Mesenchymal stem cell (in vitro differentiated cells and primary cell): Measurements from ENCODE around the gene TSC22D2.

Source experiments
- DNase-seq: peaks from one replicate; pipeline ENCODE4 v3.0.0-alpha.2; 2013
- H2AFZ ChIP-seq: one replicate; pipeline ENCODE4 v1.6.1; 2013; ENCODE audit warnings: low read depth, mild to moderate bottlenecking, control low read depth, inconsistent platforms, low read length, moderate library complexity
- H2AK5ac ChIP-seq: 2 replicates; pipeline ENCODE4 v1.6.1; 2013; ENCODE audit warnings: low read length, moderate library complexity, mild to moderate bottlenecking, inconsistent platforms; ENCODE audit not compliant: severe bottlenecking
- H2BK120ac ChIP-seq: one replicate; pipeline ENCODE4 v1.6.1; 2013; ENCODE audit warnings: low read depth, mild to moderate bottlenecking, inconsistent platforms, low read length, moderate library complexity
- H2BK12ac ChIP-seq, 2 experiments: one replicate each; pipeline ENCODE4 v1.6.1; 2013; ENCODE audit warnings: inconsistent platforms in 2 of 2, low read length in 2 of 2, mild to moderate bottlenecking in 2 of 2, moderate library complexity in 2 of 2, control low read depth in 1 of 2
- H2BK15ac ChIP-seq: one replicate; pipeline ENCODE4 v1.6.1; 2013; ENCODE audit warnings: mild to moderate bottlenecking, low read depth, inconsistent platforms; ENCODE audit not compliant: poor library complexity, severe bottlenecking
- H2BK5ac ChIP-seq: 2 replicates; pipeline ENCODE4 v1.6.1; 2013; ENCODE audit warnings: low read depth, mild to moderate bottlenecking, low read length, control low read depth, inconsistent platforms; ENCODE audit not compliant: poor library complexity, severe bottlenecking
- H3K14ac ChIP-seq, 2 experiments: one replicate each; pipeline ENCODE4 v1.6.1; 2013; ENCODE audit warnings: inconsistent platforms in 2 of 2, low read length in 2 of 2, control low read depth in 1 of 2, mild to moderate bottlenecking in 1 of 2, moderate library complexity in 1 of 2
- H3K18ac ChIP-seq, 2 experiments: one replicate each; pipeline ENCODE4 v1.6.1; 2013; ENCODE audit warnings: inconsistent platforms in 2 of 2, low read length in 2 of 2, control low read depth in 1 of 2, low read depth in 1 of 2, mild to moderate bottlenecking in 1 of 2
- H3K23ac ChIP-seq, 2 experiments: one replicate each; pipeline ENCODE4 v1.6.1; 2013; ENCODE audit warnings: inconsistent platforms in 2 of 2, low read length in 2 of 2, mild to moderate bottlenecking in 2 of 2, moderate library complexity in 2 of 2, control low read depth in 1 of 2
- H3K27ac ChIP-seq: 2 replicates; pipeline ENCODE4 v1.5.1; 2013; ENCODE audit warnings: mild to moderate bottlenecking, moderate library complexity, low read length, control low read depth, inconsistent platforms; ENCODE audit not compliant: poor library complexity, severe bottlenecking
- H3K27me3 ChIP-seq, 2 experiments: 2 replicates each; pipeline versions ENCODE4 v1.6.1 to v1.7.0; 2013; ENCODE audit warnings: low read length in 2 of 2, mild to moderate bottlenecking in 2 of 2, moderate library complexity in 2 of 2, control low read depth in 1 of 2, inconsistent platforms in 1 of 2; ENCODE audit not compliant: control insufficient read depth in 1 of 2, insufficient read depth in 1 of 2
- H3K36me3 ChIP-seq, 2 experiments: 2 replicates each; pipeline versions ENCODE4 v1.6.1 to v1.7.0; 2013; ENCODE audit warnings: low read length in 2 of 2, control low read depth in 1 of 2, inconsistent platforms in 1 of 2, low read depth in 1 of 2, mild to moderate bottlenecking in 1 of 2; ENCODE audit not compliant: insufficient read depth in 2 of 2, control insufficient read depth in 1 of 2
- H3K4ac ChIP-seq, 2 experiments: one replicate each; pipeline ENCODE4 v1.6.1; 2013; ENCODE audit warnings: inconsistent platforms in 2 of 2, low read length in 2 of 2, mild to moderate bottlenecking in 2 of 2, moderate library complexity in 2 of 2, control low read depth in 1 of 2, low read depth in 1 of 2
- H3K4me1 ChIP-seq: 2 replicates; pipeline ENCODE4 v1.6.1; 2013; ENCODE audit warnings: low read depth, low read length, control low read depth; ENCODE audit not compliant: control insufficient read depth, insufficient read depth
- H3K4me2 ChIP-seq: 2 replicates; pipeline ENCODE4 v1.6.1; 2013; ENCODE audit warnings: low read length, mild to moderate bottlenecking, inconsistent platforms; ENCODE audit not compliant: poor library complexity, severe bottlenecking
- H3K4me3 ChIP-seq, 2 experiments: 2 replicates each; pipeline versions ENCODE4 v1.5.1 to v1.7.0; 2013; ENCODE audit warnings: low read length in 2 of 2, mild to moderate bottlenecking in 2 of 2, control low read depth in 1 of 2, low read depth in 1 of 2; ENCODE audit not compliant: insufficient read depth in 1 of 2
- H3K79me1 ChIP-seq: replicated peaks from 2 replicates; pipeline ENCODE4 v1.6.1; 2013; ENCODE audit warnings: mild to moderate bottlenecking, control low read depth, low read length, inconsistent platforms; ENCODE audit not compliant: poor library complexity, severe bottlenecking
- H3K9ac ChIP-seq: 2 replicates; pipeline ENCODE4 v1.7.0; 2013; ENCODE audit warnings: mild to moderate bottlenecking, low read length, moderate library complexity
- H3K9me3 ChIP-seq: 2 replicates; pipeline ENCODE4 v1.7.0; 2013; ENCODE audit warnings: mild to moderate bottlenecking, low read length; ENCODE audit not compliant: control insufficient read depth
- H4K8ac ChIP-seq: one replicate; pipeline ENCODE4 v1.6.1; 2013; ENCODE audit warnings: inconsistent platforms, mild to moderate bottlenecking, low read length, moderate library complexity
- H4K91ac ChIP-seq: one replicate; pipeline ENCODE4 v1.6.1; 2013; ENCODE audit warnings: mild to moderate bottlenecking, low read length, inconsistent platforms
- WGBS: methylation state at CpG from one replicate; pipeline ENCODE4 v1.1.7; 2013; ENCODE audit warnings: mixed read lengths; 5-methylcytosine and 5-hydroxymethylcytosine counted together

Gene TSC22D2

DNA sequence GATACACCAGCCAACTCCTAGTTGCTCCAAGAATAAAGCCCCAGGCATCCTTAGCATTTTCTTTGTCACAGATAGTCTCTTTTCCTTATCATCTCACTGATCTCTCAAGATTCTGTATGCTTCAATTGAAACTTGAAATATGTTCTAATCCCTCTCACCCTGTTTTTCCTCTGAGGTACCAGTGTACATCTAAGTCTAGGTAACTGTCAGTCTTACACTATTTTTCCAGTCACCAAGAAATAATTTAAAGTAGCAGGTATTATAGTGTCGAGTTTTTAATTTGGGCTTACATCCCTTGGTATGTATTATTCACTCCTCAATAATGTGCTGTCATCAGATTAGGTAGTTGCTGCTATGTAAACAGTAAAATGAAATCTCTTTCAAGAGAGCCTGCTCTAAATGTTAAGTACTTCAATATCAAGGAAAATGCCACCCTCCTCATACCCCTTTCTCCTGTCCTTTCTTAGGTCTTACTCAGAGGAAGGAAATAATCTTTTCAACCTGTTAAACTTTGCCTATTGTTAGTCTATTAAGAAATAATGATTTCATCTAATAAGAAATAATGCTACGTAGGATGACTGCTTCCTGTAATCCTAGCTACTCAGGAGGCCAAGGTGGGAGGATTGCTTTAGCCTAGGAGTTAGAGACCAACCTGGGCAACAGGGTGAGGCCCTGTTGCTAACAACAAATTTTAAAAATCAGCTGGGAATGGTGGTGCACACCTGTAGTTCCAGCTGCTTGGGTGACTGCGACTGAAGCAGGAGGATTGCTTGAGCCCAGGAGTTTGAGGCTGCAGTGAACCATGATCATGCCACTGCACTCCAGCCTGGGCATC is 39.8 kb downstream of the TSC22D2 start:
- Histone ChIP-seq H3K18ac (peak overlapping the region; percentile 39 to 76), H3K27me3 (no peaks in the 10 kb centered on the region), H3K27ac (peak overlapping the region; percentile 62), H3K14ac (peak overlapping the region in 1 of 2 experiments; percentile 84), H3K36me3 (peaks cover 0 to 3% of the 10 kb centered on the region in 2 experiments), H3K4me2 (no peak overlapping the region), H3K9me3 (no peaks in the 10 kb centered on the region), H3K4me3 (no peak overlapping the region), H2BK15ac (no peak overlapping the region), H2AK5ac (peak overlapping the region; percentile 71), H4K8ac (no peak overlapping the region), H2AFZ (no peak overlapping the region), H3K9ac (no peak overlapping the region), H3K23ac (no peak overlapping the region), H3K79me1 (no peaks in the 10 kb centered on the region), H3K4me1 (peaks cover 3% of the 10 kb centered on the region), H2BK12ac (peak overlapping the region in 1 of 2 experiments; percentile 63), H2BK120ac (no peak overlapping the region), H4K91ac (no peak overlapping the region), H3K4ac (no peak overlapping the region), H2BK5ac (no peak overlapping the region)
- DNase-seq: peak; percentile 35
- WGBS: 86% methylated on average over 2 of the region's 3 CpGs

GRCh38 chr3:150449169-150449721 is 41.1 kb downstream of the TSC22D2 start:
- H3K27me3 ChIP-seq: no peaks in the 10 kb centered on the region
- no peak overlapping the region for H2BK12ac ChIP-seq
- no peak overlapping the region for H4K91ac ChIP-seq
- no peak overlapping the region for H3K18ac ChIP-seq
- no peak overlapping the region for H2AFZ ChIP-seq
- peaks cover 0 to 10% of the 10 kb centered on the region in 2 experiments for H3K36me3 ChIP-seq
- H3K9ac ChIP-seq: peak overlapping the region; percentile 60
- peak overlapping the region in 1 of 2 experiments; percentile 37 for H3K4me3 ChIP-seq
- H3K4me1 ChIP-seq: peaks cover 3% of the 10 kb centered on the region
- H3K9me3 ChIP-seq: no peaks in the 10 kb centered on the region
- DNase-seq: peak; percentile 81
- H3K27ac ChIP-seq: no peak overlapping the region
- H2BK120ac ChIP-seq: no peak overlapping the region
- no peak overlapping the region for H3K4me2 ChIP-seq
- no peak overlapping the region for H3K23ac ChIP-seq
- H4K8ac ChIP-seq: no peak overlapping the region
- H2BK5ac ChIP-seq: no peak overlapping the region
- H3K14ac ChIP-seq: no peak overlapping the region
- no peak overlapping the region for H2BK15ac ChIP-seq
- no peak overlapping the region for H2AK5ac ChIP-seq
- no peak overlapping the region for H3K4ac ChIP-seq
- H3K79me1 ChIP-seq: no peaks in the 10 kb centered on the region

DNA sequence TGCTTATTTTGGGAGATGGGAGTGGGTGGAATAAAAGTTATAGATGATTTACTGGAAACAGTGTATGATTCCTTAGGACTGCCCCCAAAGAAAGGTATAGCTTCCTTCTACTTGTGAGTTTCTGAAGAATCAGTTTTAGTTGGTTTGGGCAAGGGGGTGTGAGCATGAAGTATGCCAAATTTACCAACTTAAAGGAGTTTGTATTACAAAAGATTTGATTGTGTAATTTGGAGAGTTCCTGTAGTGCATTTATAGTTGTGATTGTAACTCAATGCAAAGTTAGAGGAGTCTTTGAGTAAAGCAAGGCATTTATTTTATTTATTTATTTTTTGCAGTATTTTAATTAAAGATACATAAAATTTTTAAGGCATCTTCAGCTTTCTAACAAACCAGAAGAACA is 42.8 kb downstream of the TSC22D2 start:
- Histone ChIP-seq H3K9me3 (no peaks in the 10 kb centered on the region), H3K4me3 (no peak overlapping the region), H3K23ac (no peak overlapping the region), H3K18ac (no peak overlapping the region), H2AK5ac (no peak overlapping the region), H4K91ac (no peak overlapping the region), H3K4ac (no peak overlapping the region), H3K4me2 (no peak overlapping the region), H2AFZ (no peak overlapping the region), H3K4me1 (peaks cover 3% of the 10 kb centered on the region), H3K9ac (no peak overlapping the region), H4K8ac (no peak overlapping the region), H3K27ac (no peak overlapping the region), H2BK12ac (no peak overlapping the region), H2BK15ac (no peak overlapping the region), H2BK5ac (no peak overlapping the region), H3K27me3 (no peaks in the 10 kb centered on the region), H2BK120ac (no peak overlapping the region), H3K14ac (no peak overlapping the region), H3K36me3 (peaks cover 0 to 7% of the 10 kb centered on the region in 2 experiments), H3K79me1 (no peaks in the 10 kb centered on the region)
- no peak for DNase-seq

GRCh38 chr3:150451329-150452048 is 43.4 kb downstream of the TSC22D2 start:
- no peaks in the 10 kb centered on the region for H3K27me3 ChIP-seq
- no peak overlapping the region for H3K18ac ChIP-seq
- peaks cover 0 to 7% of the 10 kb centered on the region in 2 experiments for H3K36me3 ChIP-seq
- no CpG with 5 or more reads among the region's 1 CpG for WGBS
- no peaks in the 10 kb centered on the region for H3K79me1 ChIP-seq
- no peak overlapping the region for H2BK5ac ChIP-seq
- H3K23ac ChIP-seq: no peak overlapping the region
- H4K8ac ChIP-seq: no peak overlapping the region
- H3K4me1 ChIP-seq: peaks cover 3% of the 10 kb centered on the region
- H2BK120ac ChIP-seq: no peak overlapping the region
- H3K9me3 ChIP-seq: no peaks in the 10 kb centered on the region
- no peak overlapping the region for H2AK5ac ChIP-seq
- no peak overlapping the region for H3K4me2 ChIP-seq
- H3K14ac ChIP-seq: no peak overlapping the region
- no peak overlapping the region for H4K91ac ChIP-seq
- no peak overlapping the region for H3K27ac ChIP-seq
- no peak overlapping the region for H2BK15ac ChIP-seq
- no peak overlapping the region for H2AFZ ChIP-seq
- H2BK12ac ChIP-seq: no peak overlapping the region
- H3K4ac ChIP-seq: no peak overlapping the region
- H3K9ac ChIP-seq: no peak overlapping the region
- DNase-seq: no peak
- H3K4me3 ChIP-seq: no peak overlapping the region
